AG04450 (cell line): ENCODE measurements around the gene UNC5C. TPM values are rescaled to one million over a fixed set of nuclear protein-coding genes. Genes with fewer than 3 reads are reported as not detected.

ENCODE experiments used
- CTCF ChIA-PET: fragments of 300-600, 350-600 bp; formaldehyde crosslinking; extraction: SDS; loops from one replicate; lab custom pipeline; 2022; ENCODE audit warnings: antibody characterized with exemption, inconsistent platforms; lab: Charles Lee
- POLR2A ChIA-PET: fragments of 350-600 bp; formaldehyde crosslinking; extraction: SDS; loops from one replicate; lab custom pipeline; 2021; ENCODE audit warnings: antibody characterized with exemption, inconsistent platforms; lab: Yijun Ruan, JAX
- DNase-seq: peaks from one replicate; pipeline ENCODE4 v3.0.0-alpha.2; 2011; ENCODE audit warnings: low read depth, low spot score
- H3K27ac ChIP-seq: one replicate; pipeline ENCODE4 v1.5.1; 2012; ENCODE audit warnings: low read depth, low read length, control low read depth
- H3K27me3 ChIP-seq: one replicate; pipeline ENCODE4 v1.6.0; 2012; ENCODE audit warnings: low read length; ENCODE audit not compliant: control insufficient read depth, insufficient read depth
- H3K4me3 ChIP-seq: 2 replicates; pipeline ENCODE4 v1.5.1; 2011; ENCODE audit warnings: mild to moderate bottlenecking, low read depth, low read length, control low read depth
- H3K9me3 ChIP-seq: 2 replicates; pipeline ENCODE4 v1.5.1; 2012; ENCODE audit warnings: low read length; ENCODE audit not compliant: control insufficient read depth, insufficient read depth
- polyA plus RNA-seq: library from polyadenylated mRNA; depleted of rRNA; stranded (reverse); fragments of >200 nt; gene quantifications from 2 replicates; pipeline ENCODE4 v1.2.3, GENCODE V29; 2011
- TF ChIP-seq, protein P1 (sequence below): IDR thresholded peaks from 2 replicates; pipeline ENCODE4 v1.5.1; 2011; ENCODE audit warnings: low read depth, low read length, control low read depth, inconsistent platforms

The UNC5C gene
- polyA plus RNA-seq, 1 experiment = 0.07 TPM

DNA sequence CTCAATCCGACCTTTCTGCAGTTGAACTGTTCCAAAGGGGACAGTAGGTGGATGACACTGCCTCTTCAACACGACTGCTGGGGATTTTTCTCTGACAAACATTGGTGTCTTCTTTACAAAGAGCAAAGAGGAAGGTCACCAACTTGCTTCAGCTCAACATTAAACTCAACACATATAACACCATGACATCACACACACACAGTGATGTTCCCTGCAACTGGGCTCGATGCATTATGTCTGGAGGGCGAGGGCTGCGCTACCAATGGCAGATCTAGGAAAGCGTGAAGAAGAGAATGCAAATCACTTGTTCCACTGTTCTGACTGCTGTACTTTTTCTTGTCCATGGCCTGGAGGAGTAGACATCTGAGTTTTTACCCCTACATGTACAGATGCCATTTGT is 385.9 kb downstream of the UNC5C start:
- CTCF ChIA-PET = interaction anchor here (1.7 kb wide), 1 partner anchor 348 kb away, joined by 3 read pairs; no protein-coding TSS in a partner anchor
- POLR2A ChIA-PET = no interaction called here

DNA sequence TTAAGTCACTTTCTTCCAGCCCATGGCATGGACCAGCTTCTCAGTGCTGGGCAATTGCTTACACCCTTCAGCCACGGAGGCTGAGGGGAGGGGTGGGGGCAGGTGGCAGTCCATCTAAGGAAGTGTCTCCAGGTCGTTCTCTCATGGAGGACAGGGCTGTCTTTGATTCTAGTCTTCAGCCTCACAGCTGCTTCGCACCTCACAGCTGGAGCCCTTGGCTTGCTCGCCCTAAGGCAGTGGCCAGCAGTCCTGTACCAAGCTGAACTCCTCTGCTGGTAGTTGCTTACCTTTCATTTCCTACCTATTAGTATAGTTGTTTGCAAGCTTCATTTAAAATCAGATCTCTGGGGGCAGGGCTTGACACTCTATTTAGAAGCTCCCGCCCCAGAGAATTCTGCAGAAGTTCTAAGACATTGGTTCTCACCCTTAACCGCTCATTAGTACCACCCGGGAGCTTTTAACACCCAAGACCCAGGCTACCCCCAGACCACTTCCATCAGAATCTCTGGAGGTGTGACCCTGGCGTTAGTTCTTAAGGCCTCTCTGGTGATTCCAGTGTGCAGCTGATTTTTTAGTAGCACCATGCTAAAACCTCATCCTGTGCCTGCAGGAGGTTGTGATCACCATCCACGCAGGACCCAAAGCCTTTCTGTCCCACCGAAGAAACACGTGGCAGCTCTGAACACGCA is 386.8 kb downstream of the UNC5C start:
- Histone ChIP-seq H3K27me3 (peaks cover 3% of the 10 kb centered on the region), H3K27ac (no peak overlapping the region), H3K4me3 (no peak overlapping the region), H3K9me3 (no peaks in the 10 kb centered on the region)
- CTCF ChIA-PET = no interaction called here
- TF ChIP-seq, protein P1, sequence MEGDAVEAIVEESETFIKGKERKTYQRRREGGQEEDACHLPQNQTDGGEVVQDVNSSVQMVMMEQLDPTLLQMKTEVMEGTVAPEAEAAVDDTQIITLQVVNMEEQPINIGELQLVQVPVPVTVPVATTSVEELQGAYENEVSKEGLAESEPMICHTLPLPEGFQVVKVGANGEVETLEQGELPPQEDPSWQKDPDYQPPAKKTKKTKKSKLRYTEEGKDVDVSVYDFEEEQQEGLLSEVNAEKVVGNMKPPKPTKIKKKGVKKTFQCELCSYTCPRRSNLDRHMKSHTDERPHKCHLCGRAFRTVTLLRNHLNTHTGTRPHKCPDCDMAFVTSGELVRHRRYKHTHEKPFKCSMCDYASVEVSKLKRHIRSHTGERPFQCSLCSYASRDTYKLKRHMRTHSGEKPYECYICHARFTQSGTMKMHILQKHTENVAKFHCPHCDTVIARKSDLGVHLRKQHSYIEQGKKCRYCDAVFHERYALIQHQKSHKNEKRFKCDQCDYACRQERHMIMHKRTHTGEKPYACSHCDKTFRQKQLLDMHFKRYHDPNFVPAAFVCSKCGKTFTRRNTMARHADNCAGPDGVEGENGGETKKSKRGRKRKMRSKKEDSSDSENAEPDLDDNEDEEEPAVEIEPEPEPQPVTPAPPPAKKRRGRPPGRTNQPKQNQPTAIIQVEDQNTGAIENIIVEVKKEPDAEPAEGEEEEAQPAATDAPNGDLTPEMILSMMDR = no peak
- DNase-seq = no peak
- POLR2A ChIA-PET = no interaction called here

More for the DNA sequence above, 385.9 kb downstream of the UNC5C start:
- no peaks in the 10 kb centered on the region for H3K9me3 ChIP-seq
- no peak for DNase-seq
- peaks cover 3% of the 10 kb centered on the region for H3K27me3 ChIP-seq
- no peak overlapping the region for H3K27ac ChIP-seq
- TF ChIP-seq, protein P1 = no peak
- no peak overlapping the region for H3K4me3 ChIP-seq

DNA sequence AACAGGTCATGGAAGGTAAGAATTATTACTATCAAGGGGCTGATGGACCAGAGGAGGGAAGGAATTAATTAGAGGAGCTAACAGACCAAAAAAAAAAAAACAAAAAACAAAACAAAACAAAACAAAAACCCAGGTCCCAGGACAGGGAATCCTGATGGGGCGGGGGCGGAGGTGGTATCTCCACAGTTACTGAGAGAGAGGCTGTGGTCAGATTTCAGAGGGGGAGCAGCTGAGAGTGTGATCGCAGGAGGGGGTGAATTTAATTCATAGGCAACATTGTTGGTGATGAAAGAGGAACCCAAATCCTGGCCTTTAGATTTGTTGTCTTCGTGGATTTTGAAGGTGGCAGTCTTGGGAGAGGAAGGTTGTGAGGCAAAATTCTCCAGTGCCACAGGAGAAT is 389.4 kb downstream of the UNC5C start:
- POLR2A ChIA-PET = no interaction called here
- TF ChIP-seq, protein P1 = no peak
- CTCF ChIA-PET = no interaction called here

GRCh38 chr4:95158626-95159025 is 390.1 kb downstream of the UNC5C start:
- DNase-seq = no peak

More for the DNA sequence above, 389.4 kb downstream of the UNC5C start:
- DNase-seq = no peak
- Histone ChIP-seq H3K27ac (no peak overlapping the region), H3K4me3 (no peak overlapping the region), H3K27me3 (peaks cover 3% of the 10 kb centered on the region), H3K9me3 (no peaks in the 10 kb centered on the region)

GRCh38 chr4:95158045-95158444 is 390.7 kb downstream of the UNC5C start:
- TF ChIP-seq, protein P1 = no peak
- no peaks in the 10 kb centered on the region for H3K9me3 ChIP-seq
- no peak for DNase-seq
- ChIA-PET POLR2A (no interaction called here), CTCF (no interaction called here)
- peaks cover 3% of the 10 kb centered on the region for H3K27me3 ChIP-seq
- H3K4me3 ChIP-seq = no peak overlapping the region
- H3K27ac ChIP-seq = no peak overlapping the region

More at GRCh38 chr4:95158626-95159025, 390.1 kb downstream of the UNC5C start:
- peaks cover 3% of the 10 kb centered on the region for H3K27me3 ChIP-seq
- no peak overlapping the region for H3K27ac ChIP-seq
- no peak overlapping the region for H3K4me3 ChIP-seq
- TF ChIP-seq, protein P1 = no peak
- ChIA-PET CTCF (no interaction called here), POLR2A (no interaction called here)
- H3K9me3 ChIP-seq = no peaks in the 10 kb centered on the region
